ENCODE measurements around the gene TMEM52B.

Gene TMEM52B

GRCh38 chr12:10178821-10179220 lies at the start of gene TMEM52B:
Gene TMEM52B, plus strand, starts transcription at chr12:10179032. Its CDS starts 543 bp downstream, at chr12:10179575.
- no peak for DNase-seq (ENCODE audit: low spot score in 2 of 2)
- no peak for ATAC-seq
- Mint-ChIP-seq H3K4me1 (peaks cover 4% of the 10 kb centered on the region), H3K27ac (no peak within 1 kb of the TSS), H3K4me3 (no peak within 1 kb of the TSS), H3K9me3 (no peaks in the 10 kb centered on the region), H3K36me3 (no peaks in the 10 kb centered on the region)

GRCh38 chr12:10130042-10130441 lies 48.8 kb upstream of the TMEM52B start, which contains the start of gene CLEC7A:
Gene CLEC7A, minus strand, starts transcription at chr12:10130199. Its CDS starts 117 bp downstream, at chr12:10130082.
- Mint-ChIP-seq H3K4me1 (no peaks in the 10 kb centered on the region), H3K27ac (no peak within 1 kb of the TSS), H3K4me3 (peak within 1 kb of the TSS; percentile 10), H3K9me3 (no peaks in the 10 kb centered on the region), H3K36me3 (no peaks in the 10 kb centered on the region)
- peak; percentile 95 for ATAC-seq
- no peak for DNase-seq (ENCODE audit: low spot score in 2 of 2)

- ATAC-seq (no peak), DNase-seq (ENCODE audit: low spot score in 2 of 2) (no peak)
- Mint-ChIP-seq H3K4me1 (no peaks in the 10 kb centered on the region), H3K36me3 (no peaks in the 10 kb centered on the region), H3K9me3 (no peaks in the 10 kb centered on the region), H3K4me3 (no peak overlapping the region), H3K27ac (no peak overlapping the region)
Observed at GRCh38 chr12:10131111-10131690, 47.6 kb upstream of the TMEM52B start.

- H3K4me1 Mint-ChIP-seq: no peaks in the 10 kb centered on the region
- no peak for ATAC-seq
- H3K36me3 Mint-ChIP-seq: no peaks in the 10 kb centered on the region
- no peaks in the 10 kb centered on the region for H3K9me3 Mint-ChIP-seq
- H3K4me3 Mint-ChIP-seq: no peak overlapping the region
- no peak overlapping the region for H3K27ac Mint-ChIP-seq
- DNase-seq (ENCODE audit: low spot score in 2 of 2): no peak
Observed at GRCh38 chr12:10132850-10133370, 45.9 kb upstream of the TMEM52B start.

GRCh38 chr12:10135126-10135525 lies 43.7 kb upstream of the TMEM52B start:
- H3K9me3 Mint-ChIP-seq: no peaks in the 10 kb centered on the region
- DNase-seq (ENCODE audit: low spot score in 2 of 2): no peak

GRCh38 chr12:10136637-10137205 lies 42.1 kb upstream of the TMEM52B start:
- Mint-ChIP-seq H3K27ac (no peak overlapping the region), H3K4me3 (no peak overlapping the region), H3K9me3 (no peaks in the 10 kb centered on the region), H3K4me1 (no peaks in the 10 kb centered on the region), H3K36me3 (no peaks in the 10 kb centered on the region)
- ATAC-seq (no peak), DNase-seq (ENCODE audit: low spot score in 2 of 2) (no peak)

More at GRCh38 chr12:10135126-10135525, 43.7 kb upstream of the TMEM52B start:
- Mint-ChIP-seq H3K4me3 (no peak overlapping the region), H3K27ac (no peak overlapping the region), H3K4me1 (no peaks in the 10 kb centered on the region), H3K36me3 (no peaks in the 10 kb centered on the region)
- ATAC-seq: no peak

- no peaks in the 10 kb centered on the region for H3K36me3 Mint-ChIP-seq
- no peaks in the 10 kb centered on the region for H3K9me3 Mint-ChIP-seq
- no peaks in the 10 kb centered on the region for H3K4me1 Mint-ChIP-seq
- H3K27ac Mint-ChIP-seq: no peak overlapping the region
- no peak overlapping the region for H3K4me3 Mint-ChIP-seq
- ATAC-seq (peak; percentile 55), DNase-seq (ENCODE audit: low spot score in 2 of 2) (no peak)
Observed at GRCh38 chr12:10140001-10140400, 38.8 kb upstream of the TMEM52B start.

GRCh38 chr12:10142976-10143589 lies 35.7 kb upstream of the TMEM52B start:
- peak; percentile 28 for ATAC-seq
- DNase-seq (ENCODE audit: low spot score in 2 of 2): no peak
- no peak overlapping the region for H3K4me3 Mint-ChIP-seq
- no peaks in the 10 kb centered on the region for H3K36me3 Mint-ChIP-seq
- no peaks in the 10 kb centered on the region for H3K9me3 Mint-ChIP-seq
- no peaks in the 10 kb centered on the region for H3K4me1 Mint-ChIP-seq
- no peak overlapping the region for H3K27ac Mint-ChIP-seq

GRCh38 chr12:10147714-10148403 lies 31.0 kb upstream of the TMEM52B start:
- DNase-seq (ENCODE audit: low spot score in 2 of 2) (no peak), ATAC-seq (peak; percentile 88)
- Mint-ChIP-seq H3K27ac (no peak overlapping the region), H3K4me3 (no peak overlapping the region), H3K4me1 (peaks cover under 1% of the 10 kb centered on the region), H3K36me3 (no peaks in the 10 kb centered on the region), H3K9me3 (no peaks in the 10 kb centered on the region)

- Mint-ChIP-seq H3K9me3 (no peaks in the 10 kb centered on the region), H3K36me3 (no peaks in the 10 kb centered on the region), H3K4me3 (no peak overlapping the region), H3K27ac (no peak overlapping the region), H3K4me1 (peaks cover 12% of the 10 kb centered on the region)
- no peak for ATAC-seq
- DNase-seq (ENCODE audit: low spot score in 2 of 2): no peak
Observed at GRCh38 chr12:10151621-10152020, 27.2 kb upstream of the TMEM52B start.

GRCh38 chr12:10153271-10154144 lies 25.3 kb upstream of the TMEM52B start:
- DNase-seq (ENCODE audit: low spot score in 2 of 2): peak; percentile 57 to 82
- ATAC-seq: peak; percentile 90
- Mint-ChIP-seq H3K4me1 (peaks cover 12% of the 10 kb centered on the region), H3K4me3 (peak overlapping the region; percentile 86), H3K36me3 (no peaks in the 10 kb centered on the region), H3K9me3 (no peaks in the 10 kb centered on the region), H3K27ac (peak overlapping the region; percentile 80)

GRCh38 chr12:10154145-10154496 lies 24.7 kb upstream of the TMEM52B start:
- no peaks in the 10 kb centered on the region for H3K36me3 Mint-ChIP-seq
- ATAC-seq: no peak
- no peak overlapping the region for H3K27ac Mint-ChIP-seq
- no peaks in the 10 kb centered on the region for H3K9me3 Mint-ChIP-seq
- DNase-seq (ENCODE audit: low spot score in 2 of 2): no peak
- H3K4me1 Mint-ChIP-seq: peaks cover 12% of the 10 kb centered on the region
- peak overlapping the region; percentile 86 for H3K4me3 Mint-ChIP-seq

- no peak for DNase-seq (ENCODE audit: low spot score in 2 of 2)
- Mint-ChIP-seq H3K9me3 (no peaks in the 10 kb centered on the region), H3K27ac (no peak overlapping the region), H3K4me3 (no peak overlapping the region), H3K36me3 (no peaks in the 10 kb centered on the region), H3K4me1 (peaks cover 12% of the 10 kb centered on the region)
- no peak for ATAC-seq
Observed at GRCh38 chr12:10155966-10156365, 22.9 kb upstream of the TMEM52B start.

- Mint-ChIP-seq H3K4me3 (no peak overlapping the region), H3K9me3 (no peaks in the 10 kb centered on the region), H3K36me3 (no peaks in the 10 kb centered on the region), H3K27ac (no peak overlapping the region), H3K4me1 (peaks cover 8% of the 10 kb centered on the region)
- DNase-seq (ENCODE audit: low spot score in 2 of 2) (no peak), ATAC-seq (no peak)
Observed at GRCh38 chr12:10158406-10158805, 20.4 kb upstream of the TMEM52B start.

- Mint-ChIP-seq H3K4me1 (no peaks in the 10 kb centered on the region), H3K4me3 (no peak overlapping the region), H3K27ac (no peak overlapping the region), H3K9me3 (no peaks in the 10 kb centered on the region), H3K36me3 (no peaks in the 10 kb centered on the region)
- DNase-seq (ENCODE audit: low spot score in 2 of 2) (no peak), ATAC-seq (no peak)
Observed at GRCh38 chr12:10159280-10159679, 19.6 kb upstream of the TMEM52B start.

Data from stimulated activated effector memory CD8-positive, alpha-beta T cell treated with anti-CD3 and anti-CD28 coated beads, Interleukin-12 subunit alpha, Interleukin-12 subunit beta, amount 100 ng/mL, for 72 hours (primary cell).